B cell (primary cell): ENCODE results near the gene CHCHD6. TPM values are rescaled to one million over a fixed set of nuclear protein-coding genes. Genes with fewer than 3 reads are reported as not detected.

ENCODE experiments used
- ATAC-seq: fragments of 200-7000 bp; cut with Tn5 transposase; one replicate; pipeline ENCODE4 v1.10.0; 2021; ENCODE audit warnings: low read depth, mild to moderate bottlenecking, moderate number of reproducible peaks, moderate library complexity
- CTCF ChIA-PET: fragments of 350-600 bp; sonication (Branson Sonifier 250); formaldehyde crosslinking; loops from one replicate; lab custom pipeline; 2021; ENCODE audit warnings: antibody characterized with exemption, inconsistent platforms; lab: Charles Lee
- POLR2A ChIA-PET: fragments of 350-600 bp; sonication (Branson Sonifier 250); formaldehyde crosslinking; loops from one replicate; lab custom pipeline; 2021; ENCODE audit warnings: antibody characterized with exemption; lab: Charles Lee
- DNase-seq: peaks from one replicate; pipeline ENCODE4 v3.0.0; 2013
- H2AFZ ChIP-seq: 2 replicates; pipeline ENCODE4 v1.6.1; 2012; ENCODE audit warnings: mild to moderate bottlenecking, low read depth, low read length; ENCODE audit not compliant: insufficient read depth, poor library complexity, severe bottlenecking
- H3K27ac ChIP-seq, 2 donors: 1 replicate in 1 of 2; 2 replicates in 1 of 2; pipeline ENCODE4 v1.5.1; 2012 to 2013; ENCODE audit warnings: low read length in 2 of 2, mild to moderate bottlenecking in 2 of 2, moderate library complexity in 1 of 2
- H3K27me3 ChIP-seq, 4 experiments: fragments of 200-600 bp in 1 of 4; sonication (generic) in 1 of 4; replicated peaks in 1 of 4; 1 replicate in 2 of 4; 2 replicates in 2 of 4; pipeline versions ENCODE4 v1.6.1 to v1.7.0; 2013 to 2016; ENCODE audit warnings: low read length in 3 of 4, mild to moderate bottlenecking in 2 of 4, mixed read lengths in 1 of 4, moderate library complexity in 1 of 4; ENCODE audit not compliant: insufficient read depth in 4 of 4, control insufficient read depth in 3 of 4; ENCODE audit errors: control extremely low read depth in 1 of 4
- H3K36me3 ChIP-seq, 2 experiments: replicated peaks in 1 of 2; 1 replicate in 1 of 2; 2 replicates in 1 of 2; pipeline versions ENCODE4 v1.6.1 to v1.7.1; 2013; ENCODE audit warnings: low read length in 1 of 2; ENCODE audit not compliant: insufficient read depth in 2 of 2, control insufficient read depth in 1 of 2; ENCODE audit errors: control extremely low read depth in 1 of 2, extremely low read depth in 1 of 2
- H3K4me1 ChIP-seq, 2 donors: fragments of 200-600 bp in 1 of 2; sonication (generic) in 1 of 2; 1 replicate in 1 of 2; 2 replicates in 1 of 2; pipeline versions ENCODE4 v1.5.1 to v1.6.1; 2013 to 2017; ENCODE audit warnings: low read length in 2 of 2; ENCODE audit not compliant: control insufficient read depth in 2 of 2, insufficient read depth in 2 of 2
- H3K4me2 ChIP-seq: replicated peaks from 2 replicates; pipeline ENCODE3; 2012; ENCODE audit warnings: mild to moderate bottlenecking, low read depth, low read length; ENCODE audit not compliant: poor library complexity, severe bottlenecking
- H3K4me3 ChIP-seq, 5 experiments: fragments of 200-600 bp in 1 of 5; sonication (generic) in 1 of 5; 1 replicate in 3 of 5; 2 replicates in 2 of 5; pipeline versions ENCODE4 v1.5.1 to v1.7.0; 2011 to 2016; ENCODE audit warnings: low read length in 4 of 5, mild to moderate bottlenecking in 4 of 5, low read depth in 2 of 5, control low read depth in 1 of 5, moderate library complexity in 1 of 5; ENCODE audit not compliant: insufficient read depth in 1 of 5; ENCODE audit errors: control extremely low read depth in 1 of 5, extremely low read depth in 1 of 5
- H3K79me2 ChIP-seq: fragments of 200-600 bp; sonication (generic); one replicate; pipeline ENCODE4 v1.6.0; 2016; ENCODE audit warnings: low read length; ENCODE audit not compliant: control insufficient read depth, insufficient read depth
- H3K9ac ChIP-seq: fragments of 200-600 bp; sonication (generic); 2 replicates; pipeline ENCODE4 v1.6.1; 2017; ENCODE audit warnings: mild to moderate bottlenecking, low read length, moderate library complexity
- H3K9me3 ChIP-seq, 3 donors: one replicate each; pipeline versions ENCODE4 v1.6.1 to v1.7.1; 2013; ENCODE audit warnings: low read length in 2 of 3; ENCODE audit not compliant: control insufficient read depth in 2 of 3, insufficient read depth in 1 of 3; ENCODE audit errors: control extremely low read depth in 1 of 3
- H4K20me1 ChIP-seq: 2 replicates; pipeline ENCODE4 v1.6.0; 2012; ENCODE audit warnings: mild to moderate bottlenecking, low read length; ENCODE audit not compliant: insufficient read depth, control insufficient read depth, poor library complexity, severe bottlenecking
- H3K27ac Mint-ChIP-seq: one replicate; pipeline ENCODE4 v1.8.0; 2021; ENCODE audit warnings: mixed read lengths
- H3K27me3 Mint-ChIP-seq: one replicate; pipeline ENCODE4 v1.8.0; 2021; ENCODE audit warnings: mixed read lengths
- H3K4me1 Mint-ChIP-seq: one replicate; pipeline ENCODE4 v1.8.0; 2021; ENCODE audit warnings: mixed read lengths
- H3K4me3 Mint-ChIP-seq: one replicate; pipeline ENCODE4 v1.8.0; 2021; ENCODE audit warnings: mixed read lengths
- H3K9me3 Mint-ChIP-seq: one replicate; pipeline ENCODE4 v1.8.0; 2022; ENCODE audit warnings: mixed read lengths; ENCODE audit not compliant: insufficient read depth
- EZH2 ChIP-seq: IDR thresholded peaks from 2 replicates; pipeline ENCODE4 v1.6.1; 2012; ENCODE audit warnings: borderline replicate concordance, low read depth, mild to moderate bottlenecking, moderate library complexity, low read length; ENCODE audit not compliant: insufficient read depth, poor library complexity, severe bottlenecking
- WGBS: methylation state at CpG from one replicate; pipeline ENCODE4 v1.1.5; 2013; ENCODE audit warnings: missing lambda C conversion rate; ENCODE audit not compliant: insufficient coverage; 5-methylcytosine and 5-hydroxymethylcytosine counted together
- intact Hi-C: fragments of 100-400 bp; cut with micrococcal nuclease; formaldehyde crosslinking; loops from one replicate; pipeline ENCODE4 v1.10.0; 2022
- polyA plus RNA-seq: library from polyadenylated mRNA; depleted of rRNA; stranded (reverse); fragments of >200 nt; gene quantifications from 2 replicates; pipeline ENCODE4 v1.2.3, GENCODE V29; 2012
- total RNA-seq, 2 donors: library from RNA; stranded (reverse); fragments of 120-200 nt in 1 of 2; gene quantifications; 1 replicate in 1 of 2; 2 replicates in 1 of 2; pipeline versions ENCODE4 v1.2.3 to v1.2.4, GENCODE V29; 2013 to 2022
- TF ChIP-seq, protein P1 (sequence below): fragments of 200-600 bp; IDR thresholded peaks from one replicate; pipeline ENCODE4 v1.8.0; 2022; ENCODE audit warnings: antibody characterized with exemption, mild to moderate bottlenecking

The CHCHD6 gene
- total and polyA plus RNA-seq, 2 donors (not counting 1 experiment from before 2014, with no cell fraction given), result 8.0 to 13.5 TPM

DNA sequence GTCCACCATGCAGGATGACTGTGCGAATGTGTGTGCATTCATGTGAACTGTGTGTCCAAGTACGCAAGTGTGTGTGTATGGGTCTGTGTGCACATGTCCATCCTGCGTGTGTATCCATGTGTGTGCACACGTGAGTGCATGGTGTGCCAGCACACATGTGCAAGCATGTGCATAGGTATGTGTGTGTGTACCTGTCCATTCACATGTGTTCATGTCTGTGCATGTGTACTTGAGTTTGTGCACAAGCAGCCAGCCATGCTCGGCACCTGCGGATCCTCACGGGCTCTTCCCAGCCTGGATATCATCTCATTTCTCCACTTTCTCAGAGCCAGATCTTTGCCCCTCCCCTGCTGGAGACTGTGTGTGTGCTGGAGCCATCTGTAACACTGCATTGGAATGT is 260.2 kb downstream of the CHCHD6 start:
- Histone ChIP-seq H4K20me1 (no peaks in the 10 kb centered on the region), H3K9me3 (peaks cover 0 to 3% (median 0%) of the 10 kb centered on the region in 3 donors), H3K4me3 (no peak overlapping the region), H3K36me3 (no peaks in the 10 kb centered on the region), H2AFZ (no peak overlapping the region), H3K27ac (no peak overlapping the region), H3K4me1 (peaks cover 4 to 11% of the 10 kb centered on the region in 2 donors), H3K4me2 (no peak overlapping the region), H3K27me3 (no peaks in the 10 kb centered on the region), H3K9ac (no peak overlapping the region), H3K79me2 (no peaks in the 10 kb centered on the region)
- DNase-seq, result no peak
- POLR2A ChIA-PET, result no interaction called here
- Mint-ChIP-seq H3K4me1 (peaks cover 15% of the 10 kb centered on the region), H3K27me3 (peaks cover 16% of the 10 kb centered on the region), H3K4me3 (no peak overlapping the region), H3K9me3 (no peaks in the 10 kb centered on the region), H3K27ac (no peak overlapping the region)
- CTCF ChIA-PET, result no interaction called here
- WGBS, result 85% methylated on average over 4 of the region's 7 CpGs
- ATAC-seq, result no peak
- intact Hi-C loops, result no loop called here
- TF ChIP-seq, protein P1, sequence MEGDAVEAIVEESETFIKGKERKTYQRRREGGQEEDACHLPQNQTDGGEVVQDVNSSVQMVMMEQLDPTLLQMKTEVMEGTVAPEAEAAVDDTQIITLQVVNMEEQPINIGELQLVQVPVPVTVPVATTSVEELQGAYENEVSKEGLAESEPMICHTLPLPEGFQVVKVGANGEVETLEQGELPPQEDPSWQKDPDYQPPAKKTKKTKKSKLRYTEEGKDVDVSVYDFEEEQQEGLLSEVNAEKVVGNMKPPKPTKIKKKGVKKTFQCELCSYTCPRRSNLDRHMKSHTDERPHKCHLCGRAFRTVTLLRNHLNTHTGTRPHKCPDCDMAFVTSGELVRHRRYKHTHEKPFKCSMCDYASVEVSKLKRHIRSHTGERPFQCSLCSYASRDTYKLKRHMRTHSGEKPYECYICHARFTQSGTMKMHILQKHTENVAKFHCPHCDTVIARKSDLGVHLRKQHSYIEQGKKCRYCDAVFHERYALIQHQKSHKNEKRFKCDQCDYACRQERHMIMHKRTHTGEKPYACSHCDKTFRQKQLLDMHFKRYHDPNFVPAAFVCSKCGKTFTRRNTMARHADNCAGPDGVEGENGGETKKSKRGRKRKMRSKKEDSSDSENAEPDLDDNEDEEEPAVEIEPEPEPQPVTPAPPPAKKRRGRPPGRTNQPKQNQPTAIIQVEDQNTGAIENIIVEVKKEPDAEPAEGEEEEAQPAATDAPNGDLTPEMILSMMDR, result no peak
- no peak for TF ChIP-seq EZH2

- DNase-seq (no peak), ATAC-seq (no peak)
- POLR2A ChIA-PET, result no interaction called here
- Histone ChIP-seq H3K27me3 (no peaks in the 10 kb centered on the region), H3K27ac (no peak overlapping the region), H3K36me3 (no peaks in the 10 kb centered on the region), H3K79me2 (no peaks in the 10 kb centered on the region), H3K9me3 (peaks cover 0 to 3% (median 0%) of the 10 kb centered on the region in 3 donors), H3K9ac (no peak overlapping the region), H3K4me2 (no peak overlapping the region), H4K20me1 (no peaks in the 10 kb centered on the region), H3K4me1 (peaks cover 4 to 11% of the 10 kb centered on the region in 2 donors), H3K4me3 (no peak overlapping the region), H2AFZ (no peak overlapping the region)
- no peak for TF ChIP-seq EZH2
- TF ChIP-seq, protein P1, result no peak
- intact Hi-C loops, result no loop called here
- 93% methylated on average over 8 of the region's 10 CpGs for WGBS
- Mint-ChIP-seq H3K4me3 (no peak overlapping the region), H3K27ac (no peak overlapping the region), H3K27me3 (peaks cover 22% of the 10 kb centered on the region), H3K9me3 (no peaks in the 10 kb centered on the region), H3K4me1 (peaks cover 18% of the 10 kb centered on the region)
- CTCF ChIA-PET, result no interaction called here
Measured at GRCh38 chr3:126964950-126965349, 260.9 kb downstream of the CHCHD6 start.
